Measurements from ENCODE around the gene CHMP2B. TPM values are rescaled to one million over a fixed set of nuclear protein-coding genes. Genes with fewer than 3 reads are reported as not detected.

The CHMP2B gene
- total RNA-seq, 4 donors from 2014 or later, result 27.3 to 35.2 (median 28.6) TPM

Small RNAs within 50 kb of the gene (small RNA-seq; reads per million reads assigned to genes)
- gene MIR4795, result not detected

Other genes with a start within 250 kb of the CHMP2B start
- 10 to 100 TPM; 54.3 to 81.5 (median 61.2) TPM for gene VGLL3, start 236.2 kb upstream of the CHMP2B start, total RNA-seq
- gene POU1F1, start 49.3 kb downstream of the CHMP2B start, total RNA-seq, result not detected

All from tibial nerve (tissue), 4 donors.